Activated gamma-delta T cell treated with Interleukin-2 at 50 U/mL for 16 hours (primary cell): ENCODE results near the gene SMAD6.

ENCODE experiments used
- DNase-seq: peaks from one replicate; pipeline ENCODE4 v3.0.0-alpha.2; 2020

SMAD6 gene

GRCh38 chr15:66702035-66702786, at the start of gene SMAD6:
SMAD6 (plus strand) TSS chr15:66702236; CDS start chr15:66703259, 1,023 bp downstream.
- peak; percentile 60 for DNase-seq

GRCh38 chr15:66652806-66653205, 49.2 kb upstream of the SMAD6 start:
- DNase-seq, result no peak

DNA sequence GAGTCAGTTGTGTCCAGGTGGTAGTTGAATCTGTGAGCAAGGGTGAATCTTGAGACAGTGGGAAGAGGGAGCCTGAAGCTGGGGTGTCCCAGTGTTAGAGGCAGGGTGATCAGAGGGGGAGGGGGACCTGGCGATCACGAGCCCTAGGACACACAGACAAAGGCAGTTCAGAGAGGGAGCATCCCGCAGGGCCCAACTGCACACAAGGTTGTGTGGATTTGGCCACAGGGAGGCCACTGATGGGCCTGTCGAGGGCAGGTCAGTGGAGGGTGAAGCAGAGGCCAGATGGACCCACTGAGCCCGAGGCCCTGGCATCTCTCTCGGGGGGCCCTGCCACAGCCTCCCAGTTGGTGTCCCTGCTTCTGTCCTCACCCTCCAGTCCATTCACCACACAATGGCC, 48.6 kb upstream of the SMAD6 start:
- DNase-seq, result no peak

- DNase-seq, result no peak
These were observed 48.2 kb upstream of the SMAD6 start for GRCh38 chr15:66653852-66654251.

DNA sequence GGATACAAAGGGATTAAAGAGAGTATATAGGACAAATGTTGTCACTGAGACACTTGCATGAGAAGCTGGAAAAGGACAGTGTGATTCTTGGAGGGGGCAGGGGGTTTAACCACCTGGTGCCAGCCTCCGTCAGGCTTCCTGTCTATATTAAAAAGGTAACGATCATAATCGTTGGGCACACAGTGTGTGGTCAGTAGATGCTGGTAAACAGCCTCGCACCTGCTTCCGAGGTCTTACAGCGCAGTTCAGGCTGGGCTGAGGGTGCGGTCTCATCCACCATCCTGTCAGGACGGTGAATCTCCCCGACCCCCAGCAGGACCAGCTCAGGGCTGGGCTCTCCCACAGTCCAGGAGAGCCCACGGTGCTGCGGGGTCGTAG, 47.7 kb upstream of the SMAD6 start:
- DNase-seq, result no peak

- DNase-seq, result no peak
These were observed 47.2 kb upstream of the SMAD6 start for GRCh38 chr15:66654739-66655375.

DNA sequence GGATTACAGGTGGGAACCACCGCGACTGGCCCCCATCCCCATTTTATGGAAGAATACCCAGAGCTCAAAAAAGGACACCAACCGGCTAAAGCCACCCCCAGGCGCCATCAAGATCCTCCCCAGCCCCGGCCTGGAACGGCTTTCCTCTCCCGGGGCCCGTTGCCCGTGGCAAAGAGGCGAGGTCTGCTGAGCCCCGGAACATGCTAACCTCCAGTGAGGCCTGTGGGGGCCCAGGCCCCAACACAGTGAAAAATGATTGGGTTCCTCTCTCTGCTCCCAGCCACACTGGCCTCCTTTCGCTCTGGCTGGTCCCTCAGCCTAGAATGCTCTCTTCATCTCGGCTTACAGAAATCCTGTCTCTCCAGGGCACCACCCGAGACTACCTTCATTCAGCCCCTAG, 46.5 kb upstream of the SMAD6 start:
- no peak for DNase-seq

DNA sequence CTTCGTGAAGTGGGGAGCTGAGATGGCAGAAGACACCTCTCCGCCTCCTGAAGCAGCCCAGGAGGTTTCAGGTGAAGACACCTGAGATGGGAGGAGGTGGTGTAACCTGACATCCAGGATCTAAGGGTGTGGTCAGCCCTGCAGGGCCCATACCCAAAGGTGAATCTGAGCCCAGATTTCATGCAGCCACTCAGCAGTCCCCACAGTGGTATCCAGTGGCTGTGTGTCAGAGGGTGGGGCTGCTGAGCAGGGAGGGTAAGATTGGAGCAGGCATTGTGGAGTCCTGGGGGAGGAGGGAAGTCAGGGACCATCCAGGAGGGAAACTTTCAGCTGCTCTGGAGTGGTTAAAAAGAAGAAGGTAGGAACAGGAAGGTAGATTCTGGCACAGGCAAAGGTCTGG, 46.0 kb upstream of the SMAD6 start:
- DNase-seq, result no peak

DNA sequence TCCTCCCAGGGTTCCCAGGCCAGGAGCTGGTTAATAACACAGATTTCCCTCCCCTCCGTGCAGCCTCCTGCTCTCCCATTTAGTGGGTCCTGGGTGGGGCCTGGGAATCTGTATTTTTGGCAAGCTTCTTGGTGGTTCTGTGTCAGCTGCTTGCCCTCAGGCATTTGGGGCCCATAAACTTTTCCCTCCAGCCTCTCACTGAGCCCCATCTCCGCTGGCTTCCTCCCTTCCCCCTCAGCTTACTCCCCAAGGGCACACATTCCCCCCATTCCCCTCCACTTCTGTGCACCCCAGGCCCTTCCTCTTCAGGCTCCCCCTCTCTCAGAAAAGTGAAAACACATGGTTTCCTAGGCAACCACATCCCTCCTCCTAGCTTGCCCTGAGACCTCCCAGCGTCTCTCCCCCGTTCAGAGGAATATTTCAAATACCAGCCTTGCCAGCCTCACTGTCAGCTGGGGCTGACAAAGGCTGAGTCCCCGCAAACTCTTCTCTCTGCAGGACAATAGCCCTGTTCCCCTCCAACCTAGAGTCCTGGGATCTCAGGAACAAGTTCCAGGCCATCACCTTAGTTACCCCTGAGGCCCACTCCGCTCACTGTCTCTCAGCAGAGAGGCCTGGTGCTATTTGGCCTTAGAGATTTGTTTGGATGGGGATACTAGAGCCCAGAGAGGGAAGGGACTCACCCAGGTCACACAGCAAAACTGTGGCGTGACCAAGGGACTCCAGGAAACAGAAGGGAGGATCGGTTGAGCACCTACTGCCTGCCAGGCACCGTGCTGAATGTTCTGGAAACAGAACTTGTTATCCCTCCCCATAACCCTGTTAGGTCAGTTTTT, 44.6 kb upstream of the SMAD6 start:
- no peak for DNase-seq

- no peak for DNase-seq
These were observed 44.0 kb upstream of the SMAD6 start for GRCh38 chr15:66658044-66658443.

DNA sequence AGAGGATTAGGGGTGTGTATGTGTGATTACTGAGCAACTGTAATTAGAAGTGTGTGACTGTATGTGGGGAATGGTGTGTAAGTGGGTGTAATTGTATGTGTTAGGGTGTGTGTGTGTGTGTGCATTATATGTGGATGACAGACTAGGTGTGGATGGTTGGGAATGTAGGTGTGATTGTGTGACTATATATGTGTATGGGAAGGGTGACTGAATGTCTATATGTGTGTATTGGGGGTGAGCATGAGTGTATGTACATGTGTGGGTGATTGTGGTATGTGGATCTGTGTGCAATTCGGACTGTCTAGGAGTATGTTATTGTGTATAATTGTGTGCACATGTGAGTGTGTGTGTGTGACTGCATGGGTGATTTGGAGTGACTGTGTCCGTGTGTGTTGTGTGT, 43.2 kb upstream of the SMAD6 start:
- DNase-seq, result no peak

DNA sequence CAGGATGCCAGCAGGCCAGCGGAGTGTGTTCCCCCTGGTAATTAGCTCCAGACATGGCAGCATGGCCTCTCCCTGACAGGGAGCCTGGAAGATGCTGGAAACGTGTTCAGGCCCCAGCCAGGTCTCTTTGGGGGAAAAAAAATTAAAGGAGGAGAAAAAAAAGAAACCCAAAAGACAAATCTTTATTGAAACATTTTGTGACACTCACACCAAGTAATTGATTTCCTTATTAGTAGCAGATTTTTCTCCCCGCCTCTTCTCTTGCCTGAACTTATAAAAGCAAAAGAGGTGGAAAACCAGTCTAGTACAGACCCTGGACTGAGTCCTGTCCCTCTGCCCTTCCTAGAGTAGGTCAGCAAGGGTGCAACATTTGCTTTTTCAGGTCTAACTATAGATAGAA, 42.7 kb upstream of the SMAD6 start:
- DNase-seq, result no peak

- DNase-seq, result no peak
These were observed 40.5 kb upstream of the SMAD6 start for GRCh38 chr15:66661432-66662096.

DNA sequence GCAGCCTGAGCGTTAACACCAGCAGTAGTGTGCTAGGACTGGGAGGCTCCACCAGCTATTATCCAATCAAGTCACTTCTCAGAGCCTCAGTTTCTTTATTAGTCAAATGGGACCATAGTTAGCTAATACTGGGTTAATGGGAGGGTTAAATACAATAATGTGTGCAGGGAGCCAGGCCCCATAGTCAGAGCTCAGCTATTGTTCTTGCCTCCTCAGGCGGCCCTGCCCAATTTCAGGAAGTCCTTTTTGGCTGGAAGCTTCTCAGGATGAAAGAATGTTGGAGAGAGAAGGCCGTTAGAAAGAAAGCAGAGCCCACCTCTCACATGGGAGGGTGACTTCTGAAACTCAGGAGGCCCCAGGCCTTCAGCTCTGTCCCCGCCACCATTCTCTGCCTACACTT, 39.5 kb upstream of the SMAD6 start:
- DNase-seq, result no peak

- no peak for DNase-seq
These were observed 38.4 kb upstream of the SMAD6 start for GRCh38 chr15:66663664-66664063.

GRCh38 chr15:66670175-66670574, 31.9 kb upstream of the SMAD6 start:
- no peak for DNase-seq

DNA sequence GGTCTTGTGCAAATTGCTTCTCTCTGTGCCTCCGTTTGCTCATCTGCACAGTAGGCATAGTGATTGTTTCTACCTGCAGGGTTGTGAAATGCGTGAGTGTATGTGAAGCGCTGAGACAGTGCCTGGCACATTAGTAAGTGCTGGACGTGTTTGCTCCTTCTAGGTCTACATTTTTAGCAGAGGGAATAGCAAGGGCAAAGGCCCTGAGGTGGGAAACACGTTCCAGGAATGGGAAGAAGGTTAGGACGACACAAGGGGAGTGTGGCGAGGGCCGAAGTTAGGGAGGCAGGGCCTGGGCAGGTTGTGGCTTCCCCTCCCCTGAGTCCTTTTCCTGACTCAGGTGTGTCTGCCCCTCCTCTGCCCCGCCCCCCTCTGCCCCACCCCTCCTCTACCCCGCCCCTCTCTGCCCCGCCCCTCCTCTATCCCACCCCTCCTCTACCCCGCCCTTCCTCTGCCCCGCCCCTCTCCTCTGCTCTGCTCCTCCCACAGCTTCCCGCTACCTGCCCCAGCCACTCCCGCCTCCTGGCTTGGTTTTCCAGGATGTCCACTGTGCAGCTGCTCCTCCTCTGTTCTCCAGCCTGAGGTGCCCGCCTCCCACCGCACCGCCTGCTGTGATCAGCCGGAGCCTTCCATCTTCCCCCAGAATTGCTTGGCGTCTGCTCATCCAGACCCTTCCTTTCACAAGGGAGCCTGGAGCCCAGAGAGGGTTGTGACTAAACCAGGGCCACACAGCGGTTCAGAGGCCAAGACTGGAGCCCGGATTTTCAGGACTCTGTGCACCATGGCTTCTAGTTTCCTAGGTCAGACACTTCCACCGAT, 31.1 kb upstream of the SMAD6 start:
- no peak for DNase-seq

DNA sequence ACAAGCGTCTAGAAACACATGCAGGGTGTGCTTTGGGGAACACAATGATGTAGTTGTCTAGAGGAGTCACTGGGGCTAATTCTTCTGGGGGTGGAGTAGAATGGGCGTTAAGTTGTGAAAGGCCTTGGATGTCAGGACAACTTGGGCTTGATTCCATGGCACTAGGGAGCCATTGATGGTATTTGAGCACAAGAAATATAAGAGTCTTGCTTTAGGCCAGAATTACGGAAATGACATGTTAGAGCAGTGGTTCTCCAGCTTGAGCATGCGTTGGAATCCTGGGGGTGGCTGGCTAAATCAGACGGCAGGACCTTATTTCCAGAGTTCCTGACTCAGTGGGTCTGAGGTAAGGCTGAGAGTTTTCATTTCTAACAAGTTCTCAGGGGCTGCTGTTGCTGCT, 29.2 kb upstream of the SMAD6 start:
- DNase-seq, result no peak

DNA sequence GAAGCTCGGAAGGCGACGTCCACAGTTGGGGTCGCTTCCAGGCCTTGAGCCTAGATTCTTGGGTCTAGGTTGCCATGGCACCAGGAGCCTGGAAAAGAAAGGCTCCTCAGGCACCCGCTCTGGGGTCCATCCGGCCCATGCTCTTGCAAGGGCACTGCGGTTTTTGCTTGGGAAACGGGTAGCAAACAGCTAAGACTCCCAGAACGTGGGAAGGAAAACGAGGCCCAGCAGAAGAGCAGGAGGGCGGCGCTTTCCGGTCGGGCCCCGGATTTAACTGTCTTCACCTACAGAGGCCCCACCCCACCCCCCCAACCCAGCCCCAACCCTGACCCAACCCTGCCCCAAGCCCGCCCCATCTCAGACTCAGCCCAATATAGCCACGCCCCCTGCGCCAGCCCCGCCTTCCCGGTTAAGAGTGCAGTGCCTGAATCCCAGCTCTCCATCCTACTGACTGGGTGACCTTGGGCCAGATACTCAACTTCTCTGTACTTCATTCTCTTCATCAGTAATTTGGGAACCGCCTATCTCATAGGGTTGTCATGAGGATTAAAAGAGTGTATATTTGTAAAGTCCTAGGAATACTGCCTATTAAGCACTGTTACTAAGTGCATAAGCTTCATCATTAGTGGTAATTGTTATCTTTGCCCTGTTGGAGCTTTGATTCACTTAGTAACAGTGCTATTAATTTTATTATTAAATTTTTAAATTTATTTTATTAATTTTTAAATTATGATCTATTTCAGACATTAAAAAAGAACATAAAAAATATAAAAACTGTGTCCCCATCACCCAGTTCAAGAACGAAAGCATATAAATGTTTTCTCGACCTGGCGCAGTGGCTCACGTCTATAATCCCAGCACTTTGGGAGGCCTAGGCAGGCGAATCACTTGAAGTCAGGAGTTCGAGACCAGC, 28.4 kb upstream of the SMAD6 start:
- no peak for DNase-seq

GRCh38 chr15:66674756-66675155, 27.3 kb upstream of the SMAD6 start:
- DNase-seq, result no peak

DNA sequence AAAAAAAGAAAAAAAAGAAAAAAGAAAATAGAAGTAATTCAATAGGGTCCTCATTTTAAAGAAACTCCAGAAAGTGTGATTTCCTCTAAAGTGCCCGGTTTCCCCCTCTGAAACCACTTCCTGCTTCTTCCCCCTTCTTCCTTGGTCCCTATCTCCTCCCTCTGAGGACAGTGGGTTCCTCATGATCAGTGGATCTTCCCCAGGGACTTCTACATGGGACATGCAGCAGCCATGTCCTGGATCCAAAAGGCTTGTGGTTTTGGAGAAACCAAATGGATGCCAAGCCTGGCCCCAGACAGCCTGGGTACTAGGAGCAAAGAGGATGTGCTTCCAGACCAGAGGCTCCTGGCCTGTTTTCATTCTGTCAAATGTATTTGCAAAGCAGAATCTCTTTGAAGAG, 26.6 kb upstream of the SMAD6 start:
- DNase-seq, result no peak
